Measurements from ENCODE around the gene METTL27. TPM values are rescaled to one million over a fixed set of nuclear protein-coding genes. Genes with fewer than 3 reads are reported as not detected.

METTL27 gene
- total RNA-seq, 2 experiments from 2014 or later: 1.6 to 2.1 TPM

GRCh38 chr7:73831584-73831833, 10.8 kb downstream of the METTL27 start:
- peaks cover 0 to 5% of the 10 kb centered on the region in 2 experiments for H3K27me3 ChIP-seq (ENCODE audit: control insufficient read depth in 1 of 2, insufficient read depth in 2 of 2, low read length in 2 of 2)
- ATAC-seq (ENCODE audit: poor library complexity) (no peak), DNase-seq (no peak)
- no peak overlapping the region for H3K4me3 ChIP-seq (ENCODE audit: low read length)
- CTCF ChIA-PET: no interaction called here
- no peak for TF ChIP-seq CTCF (IDR thresholded peaks at IDR 0.05)
- Mint-ChIP-seq H3K36me3 (ENCODE audit: low read depth) (no peaks in the 10 kb centered on the region), H3K4me1 (ENCODE audit: low read depth) (peaks cover 31% of the 10 kb centered on the region), H3K4me3 (no peak overlapping the region), H3K27me3 (peaks cover 9% of the 10 kb centered on the region), H3K27ac (no peak overlapping the region), H3K9me3 (no peaks in the 10 kb centered on the region)
- no peak overlapping the region for H3K27ac ChIP-seq (ENCODE audit: low read depth in 1 of 2, low read length in 2 of 2)
- H3K9me3 ChIP-seq (ENCODE audit: control insufficient read depth in 1 of 2, insufficient read depth in 1 of 2, low read length in 2 of 2): peaks cover 0 to 4% of the 10 kb centered on the region in 2 experiments
- intact Hi-C loops (cut with DNase I, micrococcal nuclease): no loop called here
- H3K4me1 ChIP-seq (ENCODE audit: insufficient read depth, low read length): peaks cover 33% of the 10 kb centered on the region
- POLR2A ChIA-PET: no interaction called here
- H3K36me3 ChIP-seq (ENCODE audit: insufficient read depth, low read length): no peaks in the 10 kb centered on the region

- intact Hi-C loops (cut with DNase I, micrococcal nuclease): no loop called here
- Histone ChIP-seq H3K4me3 (ENCODE audit: low read length) (no peak within 1 kb of the TSS), H3K27ac (ENCODE audit: low read depth in 1 of 2, low read length in 2 of 2) (no peak within 1 kb of the TSS), H3K36me3 (ENCODE audit: insufficient read depth, low read length) (no peaks in the 10 kb centered on the region), H3K27me3 (ENCODE audit: control insufficient read depth in 1 of 2, insufficient read depth in 2 of 2, low read length in 2 of 2) (peaks cover 0 to 5% of the 10 kb centered on the region in 2 experiments), H3K9me3 (ENCODE audit: control insufficient read depth in 1 of 2, insufficient read depth in 1 of 2, low read length in 2 of 2) (peaks cover 0 to 4% of the 10 kb centered on the region in 2 experiments), H3K4me1 (ENCODE audit: insufficient read depth, low read length) (peaks cover 37% of the 10 kb centered on the region)
- DNase-seq (no peak), ATAC-seq (ENCODE audit: poor library complexity) (no peak)
- Mint-ChIP-seq H3K4me1 (ENCODE audit: low read depth) (peaks cover 33% of the 10 kb centered on the region), H3K9me3 (no peaks in the 10 kb centered on the region), H3K4me3 (no peak within 1 kb of the TSS), H3K27me3 (peaks cover 9% of the 10 kb centered on the region), H3K27ac (no peak within 1 kb of the TSS), H3K36me3 (ENCODE audit: low read depth) (no peaks in the 10 kb centered on the region)
- CTCF ChIA-PET: no interaction called here
- POLR2A ChIA-PET: no interaction called here
- TF ChIP-seq CTCF (IDR thresholded peaks at IDR 0.05): no peak
These were observed 11.4 kb downstream of the METTL27 start, which contains the start of gene CLDN4 for GRCh38 chr7:73830681-73831583. Gene CLDN4 (plus strand): TSS chr7:73830996. CDS start chr7:73831202, 206 bp downstream.

- no peaks in the 10 kb centered on the region for H3K9me3 Mint-ChIP-seq
- DNase-seq (no peak), ATAC-seq (ENCODE audit: poor library complexity) (no peak)
- intact Hi-C loops (cut with DNase I, micrococcal nuclease): no loop called here
- Histone ChIP-seq H3K4me1 (ENCODE audit: insufficient read depth, low read length) (peaks cover 37% of the 10 kb centered on the region), H3K27me3 (ENCODE audit: control insufficient read depth in 1 of 2, insufficient read depth in 2 of 2, low read length in 2 of 2) (peaks cover 0 to 5% of the 10 kb centered on the region in 2 experiments), H3K36me3 (ENCODE audit: insufficient read depth, low read length) (no peaks in the 10 kb centered on the region), H3K9me3 (ENCODE audit: control insufficient read depth in 1 of 2, insufficient read depth in 1 of 2, low read length in 2 of 2) (peaks cover 0 to 4% of the 10 kb centered on the region in 2 experiments), H3K27ac (ENCODE audit: low read depth in 1 of 2, low read length in 2 of 2) (no peak overlapping the region), H3K4me3 (ENCODE audit: low read length) (no peak overlapping the region)
- H3K4me3 Mint-ChIP-seq: no peak overlapping the region
- H3K27me3 Mint-ChIP-seq: peaks cover 9% of the 10 kb centered on the region
- H3K36me3 Mint-ChIP-seq (ENCODE audit: low read depth): no peaks in the 10 kb centered on the region
- ChIA-PET CTCF (no interaction called here), POLR2A (no interaction called here)
- TF ChIP-seq CTCF (IDR thresholded peaks at IDR 0.05): no peak
- no peak overlapping the region for H3K27ac Mint-ChIP-seq
- peaks cover 33% of the 10 kb centered on the region for H3K4me1 Mint-ChIP-seq (ENCODE audit: low read depth)
These were observed 12.2 kb downstream of the METTL27 start for GRCh38 chr7:73829921-73830680.
